ENCODE measurements around the gene GGA1.

GGA1 gene

DNA sequence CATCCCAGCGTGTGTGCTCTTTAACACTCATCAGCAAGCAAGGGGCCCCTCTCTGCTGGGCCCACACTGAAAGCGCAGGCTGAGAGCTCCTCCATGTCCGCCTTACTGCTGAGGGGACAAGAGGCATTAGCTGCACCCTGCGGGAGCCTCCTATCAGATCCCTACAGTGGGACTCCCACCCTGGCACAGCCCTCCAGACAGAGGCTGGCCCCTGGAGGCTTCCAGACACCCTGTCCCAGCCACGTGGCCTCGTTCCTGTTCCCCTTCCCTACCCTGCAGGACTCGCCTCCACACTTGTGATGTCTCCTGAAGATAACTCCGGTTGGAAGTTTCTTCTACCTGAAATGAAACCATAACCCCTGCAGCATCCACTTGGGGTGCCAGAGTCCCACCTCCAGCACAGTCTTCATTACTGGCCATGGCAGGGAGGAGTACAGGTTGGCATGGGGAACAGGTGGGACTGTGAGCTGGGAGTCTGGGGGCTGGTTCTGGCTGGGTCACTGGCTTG, 25.8 kb downstream of the GGA1 start:
- peak overlapping the region; percentile 8 for H3K9ac ChIP-seq (ENCODE audit: low read length)
- H3K27me3 ChIP-seq (ENCODE audit: control insufficient read depth in 1 of 2, insufficient read depth in 2 of 2, low read length in 2 of 2): peaks cover 0 to 4% of the 10 kb centered on the region in 2 donors
- H3K4me1 ChIP-seq (ENCODE audit: insufficient read depth, low read length): peaks cover 36% of the 10 kb centered on the region
- H3K9me3 ChIP-seq (ENCODE audit: low read length): no peaks in the 10 kb centered on the region
- H3K4me3 ChIP-seq (ENCODE audit: low read depth in 1 of 2, low read length in 2 of 2): peak overlapping the region; percentile 18 to 33
- peak overlapping the region; percentile 71 for H3K27ac ChIP-seq (ENCODE audit: low read depth, low read length)
- peaks cover 16% of the 10 kb centered on the region for H3K36me3 ChIP-seq (ENCODE audit: insufficient read depth, low read length)

DNA sequence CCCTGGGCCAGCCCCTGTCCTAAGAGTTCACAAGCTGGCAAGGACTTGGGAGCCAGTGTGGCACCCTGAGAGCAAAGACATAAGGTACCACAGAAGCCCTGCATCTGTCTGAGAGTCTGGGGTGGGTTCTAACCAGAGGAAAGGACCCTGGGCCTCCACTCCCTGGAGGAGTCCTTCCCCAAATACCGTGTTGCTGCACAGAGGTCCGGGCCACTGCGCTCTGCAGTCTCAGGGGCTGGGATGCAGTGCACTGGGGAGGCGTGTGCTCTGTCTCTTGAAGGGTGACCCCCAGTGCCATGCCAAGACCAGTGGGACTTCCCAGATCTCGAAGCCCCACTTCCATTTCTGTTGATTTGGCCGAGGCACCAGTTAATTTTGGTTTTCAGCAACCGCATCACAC, 26.5 kb downstream of the GGA1 start:
- H3K4me1 ChIP-seq (ENCODE audit: insufficient read depth, low read length): peaks cover 36% of the 10 kb centered on the region
- H3K9ac ChIP-seq (ENCODE audit: low read length): no peak overlapping the region
- peaks cover 11% of the 10 kb centered on the region for H3K36me3 ChIP-seq (ENCODE audit: insufficient read depth, low read length)
- no peak overlapping the region for H3K4me3 ChIP-seq (ENCODE audit: low read depth in 1 of 2, low read length in 2 of 2)
- no peaks in the 10 kb centered on the region for H3K9me3 ChIP-seq (ENCODE audit: low read length)
- H3K27me3 ChIP-seq (ENCODE audit: control insufficient read depth in 1 of 2, insufficient read depth in 2 of 2, low read length in 2 of 2): peaks cover 0 to 11% of the 10 kb centered on the region in 2 donors
- H3K27ac ChIP-seq (ENCODE audit: low read depth, low read length): no peak overlapping the region

GRCh38 chr22:37636186-37636948, 27.7 kb downstream of the GGA1 start:
- Histone ChIP-seq H3K27me3 (ENCODE audit: control insufficient read depth in 1 of 2, insufficient read depth in 2 of 2, low read length in 2 of 2) (peaks cover 0 to 16% of the 10 kb centered on the region in 2 donors), H3K4me1 (ENCODE audit: insufficient read depth, low read length) (peaks cover 36% of the 10 kb centered on the region), H3K36me3 (ENCODE audit: insufficient read depth, low read length) (peaks cover 5% of the 10 kb centered on the region), H3K4me3 (ENCODE audit: low read depth in 1 of 2, low read length in 2 of 2) (no peak overlapping the region), H3K27ac (ENCODE audit: low read depth, low read length) (no peak overlapping the region), H3K9ac (ENCODE audit: low read length) (no peak overlapping the region), H3K9me3 (ENCODE audit: low read length) (no peaks in the 10 kb centered on the region)

DNA sequence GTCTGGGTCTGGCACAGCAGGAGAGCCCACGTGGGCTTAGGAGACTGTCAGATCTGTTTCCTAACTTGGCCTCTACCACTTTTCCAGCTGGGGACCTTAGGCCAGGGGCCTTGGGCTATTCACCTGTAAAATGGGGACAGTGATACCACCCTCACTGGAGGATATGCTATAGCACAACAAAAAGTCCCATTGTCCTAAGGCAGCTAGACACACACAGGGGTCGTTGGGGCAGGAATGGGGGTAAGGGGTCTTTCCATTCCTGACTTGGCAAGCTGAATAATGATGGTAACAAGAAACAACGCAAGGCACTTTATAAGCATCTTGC, 28.3 kb downstream of the GGA1 start:
- no peak overlapping the region for H3K9ac ChIP-seq (ENCODE audit: low read length)

GRCh38 chr22:37638391-37639069, 29.9 kb downstream of the GGA1 start:
- H3K27ac ChIP-seq (ENCODE audit: low read depth, low read length): no peak overlapping the region
- H3K4me3 ChIP-seq (ENCODE audit: low read depth in 1 of 2, low read length in 2 of 2): peak overlapping the region in 1 of 2 donors; percentile 55
- H3K36me3 ChIP-seq (ENCODE audit: insufficient read depth, low read length): no peaks in the 10 kb centered on the region
- peaks cover 0 to 16% of the 10 kb centered on the region in 2 donors for H3K27me3 ChIP-seq (ENCODE audit: control insufficient read depth in 1 of 2, insufficient read depth in 2 of 2, low read length in 2 of 2)
- H3K9ac ChIP-seq (ENCODE audit: low read length): no peak overlapping the region
- no peaks in the 10 kb centered on the region for H3K9me3 ChIP-seq (ENCODE audit: low read length)
- peaks cover 31% of the 10 kb centered on the region for H3K4me1 ChIP-seq (ENCODE audit: insufficient read depth, low read length)

More for the DNA sequence above, 28.3 kb downstream of the GGA1 start:
- Histone ChIP-seq H3K4me3 (ENCODE audit: low read depth in 1 of 2, low read length in 2 of 2) (no peak overlapping the region), H3K9me3 (ENCODE audit: low read length) (no peaks in the 10 kb centered on the region), H3K27me3 (ENCODE audit: control insufficient read depth in 1 of 2, insufficient read depth in 2 of 2, low read length in 2 of 2) (peaks cover 0 to 16% of the 10 kb centered on the region in 2 donors), H3K4me1 (ENCODE audit: insufficient read depth, low read length) (peaks cover 36% of the 10 kb centered on the region), H3K36me3 (ENCODE audit: insufficient read depth, low read length) (no peaks in the 10 kb centered on the region), H3K27ac (ENCODE audit: low read depth, low read length) (no peak overlapping the region)

DNA sequence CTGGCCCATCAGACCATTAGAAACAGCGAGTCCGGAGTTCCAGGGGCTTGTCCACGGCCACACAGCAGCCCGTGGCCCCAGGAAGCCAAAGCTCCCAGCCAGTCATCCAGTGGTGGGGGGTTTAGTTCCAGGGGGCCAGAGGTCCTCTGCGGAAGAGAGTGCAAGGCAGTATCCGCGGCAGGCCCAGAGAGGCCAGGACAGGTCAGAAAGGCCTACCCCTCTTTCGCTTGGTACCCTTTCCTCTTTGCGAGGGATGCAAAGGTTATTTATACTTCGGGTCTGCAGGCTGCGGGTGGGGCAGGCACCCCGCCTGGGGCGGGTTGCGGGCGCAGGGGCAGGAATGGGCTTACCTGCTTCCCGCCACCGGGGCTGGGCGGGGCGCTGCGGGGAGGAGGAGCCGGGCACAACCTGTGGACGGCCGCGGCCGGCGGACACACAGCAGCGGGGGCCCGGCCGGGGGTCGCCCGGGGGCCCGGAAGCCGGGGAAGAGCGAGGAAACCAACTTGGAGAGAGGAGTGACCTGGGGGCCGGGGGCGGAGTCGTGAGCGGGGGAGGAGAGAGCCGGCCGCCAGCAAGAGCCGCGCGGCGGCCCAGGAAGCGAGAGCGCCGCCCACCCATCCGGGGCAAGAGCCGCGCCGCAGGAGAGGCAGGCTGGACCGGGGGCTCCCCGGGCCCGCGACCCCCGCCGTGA, 30.6 kb downstream of the GGA1 start, which contains the start of gene SH3BP1:
TSS of gene SH3BP1 (plus strand) at position 600 of the 691 bp plus-strand sequence. CDS start 119 bp downstream, outside the sequence.
- H3K27ac ChIP-seq (ENCODE audit: low read depth, low read length): peak within 1 kb of the TSS; percentile 55
- no peak within 1 kb of the TSS for H3K9ac ChIP-seq (ENCODE audit: low read length)
- peak within 1 kb of the TSS; percentile 55 to 59 for H3K4me3 ChIP-seq (ENCODE audit: low read depth in 1 of 2, low read length in 2 of 2)
- H3K4me1 ChIP-seq (ENCODE audit: insufficient read depth, low read length): peaks cover 27% of the 10 kb centered on the region
- no peaks in the 10 kb centered on the region for H3K36me3 ChIP-seq (ENCODE audit: insufficient read depth, low read length)
- H3K9me3 ChIP-seq (ENCODE audit: low read length): no peaks in the 10 kb centered on the region
- H3K27me3 ChIP-seq (ENCODE audit: control insufficient read depth in 1 of 2, insufficient read depth in 2 of 2, low read length in 2 of 2): peaks cover 0 to 16% of the 10 kb centered on the region in 2 donors

- H3K36me3 ChIP-seq (ENCODE audit: insufficient read depth, low read length): no peaks in the 10 kb centered on the region
- no peak overlapping the region for H3K9ac ChIP-seq (ENCODE audit: low read length)
- H3K4me1 ChIP-seq (ENCODE audit: insufficient read depth, low read length): peaks cover 19% of the 10 kb centered on the region
- no peaks in the 10 kb centered on the region for H3K9me3 ChIP-seq (ENCODE audit: low read length)
- H3K4me3 ChIP-seq (ENCODE audit: low read depth in 1 of 2, low read length in 2 of 2): peak overlapping the region; percentile 55 to 59
- H3K27ac ChIP-seq (ENCODE audit: low read depth, low read length): peak overlapping the region; percentile 55
- peaks cover 0 to 16% of the 10 kb centered on the region in 2 donors for H3K27me3 ChIP-seq (ENCODE audit: control insufficient read depth in 1 of 2, insufficient read depth in 2 of 2, low read length in 2 of 2)
These were observed 31.3 kb downstream of the GGA1 start for GRCh38 chr22:37639771-37640590.

- Histone ChIP-seq H3K27me3 (ENCODE audit: control insufficient read depth in 1 of 2, insufficient read depth in 2 of 2, low read length in 2 of 2) (peaks cover 0 to 16% of the 10 kb centered on the region in 2 donors), H3K4me3 (ENCODE audit: low read depth in 1 of 2, low read length in 2 of 2) (no peak overlapping the region), H3K9ac (ENCODE audit: low read length) (no peak overlapping the region), H3K27ac (ENCODE audit: low read depth, low read length) (no peak overlapping the region), H3K36me3 (ENCODE audit: insufficient read depth, low read length) (no peaks in the 10 kb centered on the region), H3K9me3 (ENCODE audit: low read length) (no peaks in the 10 kb centered on the region), H3K4me1 (ENCODE audit: insufficient read depth, low read length) (peaks cover 15% of the 10 kb centered on the region)
These were observed 32.2 kb downstream of the GGA1 start for GRCh38 chr22:37640591-37641560.

- H3K4me3 ChIP-seq (ENCODE audit: low read depth in 1 of 2, low read length in 2 of 2): no peak overlapping the region
- peaks cover 0 to 16% of the 10 kb centered on the region in 2 donors for H3K27me3 ChIP-seq (ENCODE audit: control insufficient read depth in 1 of 2, insufficient read depth in 2 of 2, low read length in 2 of 2)
- H3K9ac ChIP-seq (ENCODE audit: low read length): no peak overlapping the region
- H3K9me3 ChIP-seq (ENCODE audit: low read length): no peaks in the 10 kb centered on the region
- no peaks in the 10 kb centered on the region for H3K36me3 ChIP-seq (ENCODE audit: insufficient read depth, low read length)
- no peak overlapping the region for H3K27ac ChIP-seq (ENCODE audit: low read depth, low read length)
- peaks cover 15% of the 10 kb centered on the region for H3K4me1 ChIP-seq (ENCODE audit: insufficient read depth, low read length)
These were observed 32.9 kb downstream of the GGA1 start for GRCh38 chr22:37641561-37641949.
